ENCODE measurements around the gene PITPNB. TPM values are rescaled to one million over a fixed set of nuclear protein-coding genes. Genes with fewer than 3 reads are reported as not detected.
A peak's percentile ranks its signal among the peaks of the same experiment; 100 is the strongest.

PITPNB gene
- total and polyA plus RNA-seq, 2 of the 13 experiments (the other 11 are each of a cell fraction or from before 2014, with no cell fraction given): 17.0 to 30.1 TPM

- TF ChIP-seq E2F5 (CRISPR knock-in tag; conservative IDR thresholded peaks at IDR 0.05) (no peak), RARA (CRISPR knock-in tag; IDR thresholded peaks at IDR 0.05) (no peak), ZSCAN22 (CRISPR knock-in tag; IDR thresholded peaks at IDR 0.05) (no peak), ZFP36L2 (CRISPR knock-in tag; IDR thresholded peaks at IDR 0.05) (no peak), ZBTB42 (CRISPR knock-in tag; IDR thresholded peaks at IDR 0.05) (no peak), FOXM1 (CRISPR knock-in tag; IDR thresholded peaks at IDR 0.05) (no peak), FOSL2 (CRISPR knock-in tag; IDR thresholded peaks at IDR 0.05) (no peak), ZFP82 (CRISPR knock-in tag; IDR thresholded peaks at IDR 0.05; ENCODE audit: borderline replicate concordance) (no peak), FOXA3 (CRISPR knock-in tag; IDR thresholded peaks at IDR 0.05) (peak; percentile 81), ZNF34 (CRISPR knock-in tag; IDR thresholded peaks at IDR 0.05; ENCODE audit: borderline replicate concordance) (no peak), STAT5B (CRISPR knock-in tag; IDR thresholded peaks at IDR 0.05) (no peak), PRPF4 (IDR thresholded peaks at IDR 0.05; ENCODE audit: low read depth, low read length, poor library complexity, severe bottlenecking) (no peak), ZFP36L1 (CRISPR knock-in tag; IDR thresholded peaks at IDR 0.05) (no peak), POLR2AphosphoS2 (IDR thresholded peaks at IDR 0.05; ENCODE audit: low read depth, low read length) (no peak), NFIC (IDR thresholded peaks at IDR 0.05; ENCODE audit: low read length) (peak; percentile 57; the same call in 1 of the 2 replicates), HOMEZ (CRISPR knock-in tag; IDR thresholded peaks at IDR 0.05; ENCODE audit: low read depth) (0 out of 2 replicates have a peak, but pooled peaks have one; percentile 8), ZNF563 (CRISPR knock-in tag; IDR thresholded peaks at IDR 0.05) (no peak), SALL1 (CRISPR knock-in tag; IDR thresholded peaks at IDR 0.05) (peak; percentile 24; the same call in 1 of the 2 replicates), ZSCAN25 (CRISPR knock-in tag; IDR thresholded peaks at IDR 0.05) (no peak), GABPA (IDR thresholded peaks at IDR 0.05; ENCODE audit: low read depth, low read length) (no peak), GABPA (CRISPR knock-in tag; IDR thresholded peaks at IDR 0.05; ENCODE audit: low read depth) (no peak), ZNF225 (CRISPR knock-in tag; IDR thresholded peaks at IDR 0.05) (no peak), GPBP1L1 (CRISPR knock-in tag; IDR thresholded peaks at IDR 0.05) (no peak), NR1H2 (CRISPR knock-in tag; IDR thresholded peaks at IDR 0.05; ENCODE audit: borderline replicate concordance, low read depth) (no peak), HNF4A (CRISPR knock-in tag; IDR thresholded peaks at IDR 0.05) (peak; percentile 77), GLI4 (CRISPR knock-in tag; IDR thresholded peaks at IDR 0.05; ENCODE audit: borderline replicate concordance) (no peak), KLF6 (CRISPR knock-in tag; IDR thresholded peaks at IDR 0.05) (no peak), MXD4 (CRISPR knock-in tag; IDR thresholded peaks at IDR 0.05) (no peak), PHF21A (CRISPR knock-in tag; IDR thresholded peaks at IDR 0.05) (peak; percentile 22; the same call in 1 of the 2 replicates), DNMT3B (CRISPR knock-in tag; conservative IDR thresholded peaks at IDR 0.05) (no peak)
These were observed 48.5 kb downstream of the PITPNB start (continued) for GRCh38 chr22:27870234-27871191.
